ENCODE results near the gene LSMEM2.
"Not testable (repeated sequence)": the region's sequence is repeated elsewhere in the genome, so short reads cannot be mapped to it uniquely, and the experiment has no call there.

LSMEM2 gene

GRCh38 chr3:50266017-50266416, 12.9 kb upstream of the LSMEM2 start:
- no peak for DNase-seq

DNA sequence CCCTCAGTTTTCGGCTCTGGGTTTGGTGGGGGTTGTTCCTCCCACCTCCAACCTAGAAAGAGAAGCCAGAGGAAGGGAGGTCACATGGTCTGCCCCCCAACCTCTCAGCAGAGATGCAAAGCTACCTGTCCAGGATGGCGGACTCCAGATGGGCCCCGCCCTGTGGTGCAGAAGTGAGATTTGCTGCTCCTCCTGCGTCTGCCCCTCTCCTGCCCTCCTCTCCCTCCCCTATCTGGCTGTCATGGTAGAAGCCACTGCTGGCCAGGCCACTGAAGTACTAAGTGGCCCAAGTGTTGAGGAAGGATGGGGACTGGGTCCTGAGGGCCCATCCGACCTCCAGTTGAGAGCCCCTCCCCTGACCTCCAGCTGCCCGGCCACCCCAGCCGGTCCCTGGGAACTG, 12.1 kb upstream of the LSMEM2 start:
- DNase-seq, result no peak

DNA sequence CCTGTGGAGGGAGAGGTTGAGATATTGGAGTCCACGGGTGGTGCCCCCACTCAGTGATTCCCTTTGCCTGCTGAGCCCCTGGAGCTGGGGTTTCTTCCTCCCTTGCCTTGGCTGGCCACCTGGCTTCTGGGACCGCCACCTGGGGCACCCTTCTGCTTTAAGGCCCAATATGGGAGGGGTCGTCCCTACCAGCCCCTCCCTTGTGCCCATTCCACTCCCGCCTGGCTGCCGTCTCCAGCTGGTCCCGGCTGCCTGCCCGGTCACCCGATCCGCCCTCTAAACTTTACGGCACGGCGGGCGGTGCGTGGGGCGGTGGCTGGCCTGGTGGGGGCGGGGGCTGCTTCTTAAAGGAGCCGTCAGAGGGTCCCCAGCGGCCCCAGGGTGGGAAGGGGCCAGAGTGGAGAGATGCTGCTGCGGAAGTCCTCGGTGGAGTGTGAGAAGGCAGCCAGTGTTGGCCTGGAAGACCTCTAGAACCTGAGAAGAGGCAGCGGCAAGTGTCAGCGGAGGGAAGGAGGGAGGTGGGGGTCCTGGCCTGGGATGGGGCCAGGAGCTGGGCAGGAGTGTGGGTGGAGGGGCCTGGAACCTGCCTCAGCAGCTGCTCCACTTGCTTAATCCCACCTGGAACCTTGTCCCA, 11.5 kb upstream of the LSMEM2 start:
- no peak for DNase-seq

- no peak for DNase-seq
These were observed 10.6 kb upstream of the LSMEM2 start for GRCh38 chr3:50268276-50268675.

- DNase-seq, result no peak
These were observed 10.0 kb upstream of the LSMEM2 start, which contains the start of gene SEMA3B for GRCh38 chr3:50268703-50269451. TSS of gene SEMA3B (plus strand) at chr3:50269147. CDS start at chr3:50269241, 94 bp downstream.

DNA sequence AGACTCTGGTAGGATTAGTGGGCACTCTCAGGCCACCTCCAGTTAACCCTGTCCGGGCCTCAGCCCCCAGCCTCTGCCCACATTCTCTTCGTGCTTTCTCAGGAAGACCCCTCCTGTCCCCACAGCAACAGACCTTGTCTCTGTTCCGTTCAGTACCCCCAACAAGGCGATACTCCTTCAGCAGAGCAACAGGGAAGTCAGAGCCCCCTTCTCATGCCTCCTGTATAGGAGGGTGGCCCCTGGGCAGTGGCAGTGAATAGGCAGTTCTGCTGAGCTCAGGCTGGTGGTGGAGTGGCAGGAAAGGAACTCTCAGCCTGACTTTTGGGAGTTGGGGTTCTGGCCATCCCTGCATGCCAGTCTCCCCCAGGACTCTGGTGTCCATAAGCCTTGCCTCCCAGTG, 9.4 kb upstream of the LSMEM2 start:
- DNase-seq, result no peak

GRCh38 chr3:50269977-50270413, 8.9 kb upstream of the LSMEM2 start:
- no peak for DNase-seq

- DNase-seq, result no peak
These were observed 8.3 kb upstream of the LSMEM2 start for GRCh38 chr3:50270422-50271224.

DNA sequence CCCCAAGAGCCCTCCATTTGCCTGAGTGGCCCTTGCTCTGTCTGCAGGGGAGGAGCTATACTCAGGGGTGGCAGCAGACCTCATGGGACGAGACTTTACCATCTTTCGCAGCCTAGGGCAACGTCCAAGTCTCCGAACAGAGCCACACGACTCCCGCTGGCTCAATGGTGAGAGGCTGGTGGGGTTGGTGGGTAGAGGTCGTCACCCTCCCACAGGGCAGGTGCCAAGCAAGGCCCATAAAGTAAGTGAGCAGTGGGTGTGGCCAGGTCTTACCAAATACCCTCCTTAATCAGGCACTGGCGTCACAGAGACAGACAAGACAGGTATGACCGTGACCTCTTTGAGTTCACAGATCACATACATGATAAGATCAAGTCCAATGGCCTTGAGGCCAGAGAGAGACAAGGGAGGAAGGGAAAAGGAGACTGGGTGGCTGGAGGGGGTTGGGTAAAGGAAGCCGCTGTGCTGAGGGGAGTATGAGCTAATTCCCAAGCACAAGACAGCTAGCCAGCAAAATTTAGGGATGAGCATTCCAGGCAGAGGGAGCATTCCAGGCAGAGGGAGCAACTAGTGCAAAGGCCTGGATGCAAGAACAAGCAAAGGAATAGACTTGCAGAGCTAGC, 7.5 kb upstream of the LSMEM2 start:
- DNase-seq, result no peak

DNA sequence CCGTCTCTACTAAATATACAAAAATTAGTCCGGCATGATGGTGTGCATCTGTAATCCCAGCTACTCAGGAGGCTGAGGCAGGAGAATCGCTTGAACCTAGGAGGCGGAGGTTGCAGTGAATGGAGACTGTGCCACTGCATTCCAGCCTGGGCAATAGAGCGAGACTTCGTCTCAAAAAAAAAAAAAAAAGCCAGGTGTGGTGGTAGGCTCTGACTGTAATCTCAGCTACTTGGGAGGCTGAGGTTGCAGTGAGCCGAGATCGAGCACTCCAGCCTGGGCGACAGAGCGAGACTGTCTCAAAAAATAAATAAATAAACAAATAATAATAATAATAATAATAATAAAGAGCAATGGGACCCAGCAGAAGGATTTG, 6.4 kb upstream of the LSMEM2 start:
- not testable (repeated sequence) for DNase-seq

DNA sequence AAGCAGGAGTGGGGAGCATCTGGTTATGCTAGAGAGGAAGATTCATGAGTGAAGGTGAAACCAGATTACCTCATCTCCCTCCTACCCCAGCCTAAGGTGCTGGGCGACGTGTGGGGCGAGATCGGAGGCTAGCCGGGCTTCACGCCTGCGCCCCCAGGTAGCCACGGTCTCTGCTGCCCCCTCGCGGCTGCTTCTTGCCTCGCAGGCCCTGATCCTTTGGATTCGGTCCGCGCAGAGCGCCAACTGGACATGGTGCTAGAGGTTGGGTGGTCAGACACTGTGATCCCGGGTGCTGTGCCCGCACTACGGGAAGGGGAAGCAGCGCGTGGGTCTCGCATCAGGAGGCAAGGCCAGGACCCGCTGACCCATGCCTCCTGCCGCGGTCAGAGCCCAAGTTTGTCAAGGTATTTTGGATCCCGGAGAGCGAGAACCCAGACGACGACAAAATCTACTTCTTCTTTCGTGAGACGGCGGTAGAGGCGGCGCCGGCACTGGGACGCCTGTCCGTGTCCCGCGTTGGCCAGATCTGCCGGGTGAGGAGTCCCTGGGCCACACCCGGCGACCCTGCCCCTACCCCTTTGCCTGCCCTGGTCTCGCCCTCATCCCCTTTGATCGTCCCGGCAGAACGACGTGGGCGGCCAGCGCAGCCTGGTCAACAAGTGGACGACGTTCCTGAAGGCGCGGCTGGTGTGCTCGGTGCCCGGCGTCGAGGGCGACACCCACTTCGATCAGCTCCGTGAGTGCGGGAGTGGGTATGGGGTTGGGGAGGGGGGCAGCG, 5.8 kb upstream of the LSMEM2 start:
- DNase-seq, result peak; percentile 71 to 93 (median 82)

GRCh38 chr3:50273689-50274065, 5.2 kb upstream of the LSMEM2 start:
- no peak for DNase-seq

DNA sequence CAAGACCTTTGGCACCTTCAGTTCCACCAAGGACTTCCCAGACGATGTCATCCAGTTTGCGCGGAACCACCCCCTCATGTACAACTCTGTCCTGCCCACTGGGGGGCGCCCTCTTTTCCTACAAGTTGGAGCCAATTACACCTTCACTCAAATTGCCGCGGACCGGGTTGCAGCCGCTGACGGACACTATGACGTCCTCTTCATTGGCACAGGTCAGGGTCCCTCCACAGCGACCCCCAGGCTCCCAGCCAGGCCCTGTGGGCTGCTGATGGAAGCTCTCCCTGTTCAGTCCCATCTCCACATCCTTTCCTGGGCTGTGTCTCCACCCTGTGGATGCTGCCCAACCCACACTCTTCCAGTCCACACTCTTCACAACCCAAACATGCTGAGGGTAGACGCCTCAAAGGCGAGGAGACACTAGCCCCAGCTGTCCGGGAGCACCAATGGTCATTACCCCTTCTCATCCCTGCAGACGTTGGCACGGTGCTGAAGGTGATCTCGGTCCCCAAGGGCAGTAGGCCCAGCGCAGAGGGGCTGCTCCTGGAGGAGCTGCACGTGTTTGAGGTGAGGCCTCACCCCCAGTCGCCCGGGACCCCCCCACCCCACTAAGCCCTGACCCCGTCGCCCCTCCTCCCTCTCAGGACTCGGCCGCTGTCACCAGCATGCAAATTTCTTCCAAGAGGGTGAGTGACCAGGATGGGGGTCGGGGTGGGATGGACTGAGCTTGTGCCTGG, 4.3 kb upstream of the LSMEM2 start:
- DNase-seq, result peak; percentile 41 to 57 (median 48)

GRCh38 chr3:50275141-50275995, 3.5 kb upstream of the LSMEM2 start:
- no peak for DNase-seq

DNA sequence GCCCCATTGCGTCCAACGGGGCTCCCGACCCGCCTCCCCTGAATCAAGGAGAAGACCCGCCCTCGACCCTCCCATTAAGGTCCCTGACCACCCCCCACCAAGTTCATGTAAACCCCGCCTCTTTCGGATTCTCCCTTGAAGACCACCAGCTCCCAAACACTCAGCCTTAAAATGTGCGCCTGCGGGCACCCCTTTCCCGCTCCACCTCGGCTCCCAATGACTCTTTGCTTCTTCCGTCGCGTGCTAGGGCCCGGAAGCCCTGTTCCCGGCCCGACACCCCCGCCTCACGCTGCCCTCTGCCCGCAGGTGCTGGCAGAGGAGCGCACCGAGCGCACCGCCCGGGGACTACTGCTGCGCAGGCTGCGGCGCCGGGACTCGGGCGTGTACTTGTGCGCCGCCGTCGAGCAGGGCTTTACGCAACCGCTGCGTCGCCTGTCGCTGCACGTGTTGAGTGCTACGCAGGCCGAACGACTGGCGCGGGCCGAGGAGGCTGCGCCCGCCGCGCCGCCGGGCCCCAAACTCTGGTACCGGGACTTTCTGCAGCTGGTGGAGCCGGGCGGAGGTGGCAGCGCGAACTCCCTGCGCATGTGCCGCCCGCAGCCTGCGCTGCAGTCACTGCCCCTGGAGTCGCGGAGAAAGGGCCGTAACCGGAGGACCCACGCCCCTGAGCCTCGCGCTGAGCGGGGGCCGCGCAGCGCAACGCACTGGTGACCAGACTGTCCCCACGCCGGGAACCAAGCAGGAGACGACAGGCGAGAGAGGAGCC, 2.7 kb upstream of the LSMEM2 start:
- no peak for DNase-seq

DNA sequence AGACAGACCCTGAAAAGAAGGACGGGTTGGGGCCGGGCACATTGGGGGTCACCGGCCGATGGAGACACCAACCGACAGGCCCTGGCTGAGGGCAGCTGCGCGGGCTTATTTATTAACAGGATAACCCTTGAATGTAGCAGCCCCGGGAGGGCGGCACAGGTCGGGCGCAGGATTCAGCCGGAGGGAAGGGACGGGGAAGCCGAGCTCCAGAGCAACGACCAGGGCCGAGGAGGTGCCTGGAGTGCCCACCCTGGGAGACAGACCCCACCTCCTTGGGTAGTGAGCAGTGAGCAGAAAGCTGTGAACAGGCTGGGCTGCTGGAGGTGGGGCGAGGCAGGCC, 2.2 kb upstream of the LSMEM2 start:
- DNase-seq, result no peak

GRCh38 chr3:50278123-50278879, 586 bp upstream of the LSMEM2 start:
- no peak for DNase-seq

- DNase-seq, result no peak
These were observed 549 bp downstream of the LSMEM2 start for GRCh38 chr3:50279255-50280016.

DNA sequence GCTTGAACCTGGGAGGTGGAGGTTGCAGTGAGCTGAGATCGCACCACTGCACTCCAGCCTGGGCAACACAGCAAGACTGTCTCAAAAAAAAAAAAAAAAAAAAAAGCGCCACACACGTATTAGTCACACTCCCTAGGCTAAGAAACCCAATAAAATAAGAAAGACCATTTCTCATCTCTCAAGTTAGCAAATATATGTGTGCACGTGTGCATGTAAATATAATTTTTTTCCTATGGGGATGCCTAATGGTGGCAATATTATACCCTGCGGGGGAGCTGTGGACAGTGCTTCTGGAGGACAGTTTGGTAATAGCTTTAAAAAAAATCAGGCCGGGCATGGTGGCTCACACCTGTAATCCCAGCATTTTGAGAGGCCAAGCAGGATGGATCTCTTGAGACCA, 5.2 kb downstream of the LSMEM2 start:
- DNase-seq, result not testable (repeated sequence)
